CD14-positive monocyte (primary cell): ENCODE measurements around the gene DCLK2. TPM values are rescaled to one million over a fixed set of nuclear protein-coding genes. Genes with fewer than 3 reads are reported as not detected.
A peak's percentile ranks its signal among the peaks of the same experiment; 100 is the strongest.

Experiments used
- DNase-seq, 3 donors: peaks; one replicate each; pipeline ENCODE4 v3.0.0-alpha.2; 2011 to 2022
- H2AFZ ChIP-seq: 2 replicates; pipeline ENCODE4 v1.6.0; 2012; ENCODE audit warnings: mild to moderate bottlenecking, low read depth, low read length, inconsistent platforms; ENCODE audit not compliant: insufficient read depth, poor library complexity, severe bottlenecking
- H3K27ac ChIP-seq, 2 donors: 1 replicate in 1 of 2; 2 replicates in 1 of 2; pipeline ENCODE4 v1.5.1; 2012 to 2013; ENCODE audit warnings: low read length in 2 of 2, control low read depth in 1 of 2, inconsistent platforms in 1 of 2, low read depth in 1 of 2, mild to moderate bottlenecking in 1 of 2
- H3K27me3 ChIP-seq, 2 donors: one replicate each; pipeline versions ENCODE4 v1.6.0 to v1.6.1; 2011 to 2013; ENCODE audit warnings: low read length in 2 of 2; ENCODE audit not compliant: control insufficient read depth in 2 of 2, insufficient read depth in 2 of 2
- H3K36me3 ChIP-seq, 2 donors: replicated peaks in 1 of 2; 1 replicate in 1 of 2; 2 replicates in 1 of 2; pipeline versions ENCODE4 v1.5.1 to v1.6.1; 2012 to 2013; ENCODE audit warnings: low read length in 2 of 2, control low read depth in 1 of 2, inconsistent platforms in 1 of 2, mild to moderate bottlenecking in 1 of 2; ENCODE audit not compliant: insufficient read depth in 2 of 2, control insufficient read depth in 1 of 2
- H3K4me1 ChIP-seq, 2 donors: 1 replicate in 1 of 2; 2 replicates in 1 of 2; pipeline versions ENCODE4 v1.5.1 to v1.6.1; 2012 to 2013; ENCODE audit warnings: low read length in 2 of 2, control low read depth in 1 of 2, inconsistent platforms in 1 of 2, mild to moderate bottlenecking in 1 of 2, moderate library complexity in 1 of 2; ENCODE audit not compliant: insufficient read depth in 2 of 2, control insufficient read depth in 1 of 2
- H3K4me2 ChIP-seq: replicated peaks from 2 replicates; pipeline ENCODE3; 2012; ENCODE audit warnings: low read length, moderate library complexity, mild to moderate bottlenecking; ENCODE audit not compliant: poor library complexity, severe bottlenecking; ENCODE audit errors: extremely low read depth
- H3K4me3 ChIP-seq, 3 experiments: fragments of 200-600 bp in 1 of 3; sonication (generic) in 1 of 3; replicated peaks in 1 of 3; 1 replicate in 2 of 3; 2 replicates in 1 of 3; pipeline ENCODE4 v1.5.1; 2011 to 2013; ENCODE audit warnings: low read length in 3 of 3, mild to moderate bottlenecking in 3 of 3, control low read depth in 2 of 3, low read depth in 2 of 3, inconsistent platforms in 1 of 3, moderate library complexity in 1 of 3
- H3K79me2 ChIP-seq: 2 replicates; pipeline ENCODE4 v1.6.0; 2012; ENCODE audit warnings: mild to moderate bottlenecking, control low read depth, inconsistent platforms, low read length, moderate library complexity; ENCODE audit not compliant: insufficient read depth
- H3K9ac ChIP-seq: 2 replicates; pipeline ENCODE4 v1.6.0; 2017; ENCODE audit warnings: low read length, mild to moderate bottlenecking; ENCODE audit not compliant: insufficient read depth, poor library complexity, severe bottlenecking
- H3K9me3 ChIP-seq, 2 donors: replicated peaks in 1 of 2; 1 replicate in 1 of 2; 2 replicates in 1 of 2; pipeline versions ENCODE4 v1.5.1 to v1.6.1; 2012 to 2013; ENCODE audit warnings: low read length in 2 of 2, control low read depth in 1 of 2; ENCODE audit not compliant: control insufficient read depth in 1 of 2, insufficient read depth in 1 of 2
- H4K20me1 ChIP-seq: 2 replicates; pipeline ENCODE4 v1.6.0; 2012; ENCODE audit warnings: mild to moderate bottlenecking, low read length, control low read depth, moderate library complexity; ENCODE audit not compliant: insufficient read depth
- H3K27ac Mint-ChIP-seq, 7 donors: one replicate each; pipeline ENCODE4 v1.8.0; 2020; ENCODE audit warnings: mild to moderate bottlenecking in 7 of 7, mixed read lengths in 7 of 7, moderate library complexity in 6 of 7, inconsistent platforms in 2 of 7
- H3K27me3 Mint-ChIP-seq, 3 donors: one replicate each; pipeline ENCODE4 v1.8.0; 2021 to 2022; ENCODE audit warnings: low read depth in 3 of 3, mild to moderate bottlenecking in 3 of 3, mixed read lengths in 3 of 3, moderate library complexity in 3 of 3, inconsistent platforms in 1 of 3
- H3K36me3 Mint-ChIP-seq, 2 donors: one replicate each; pipeline ENCODE4 v1.8.0; 2020; ENCODE audit warnings: mixed read lengths in 2 of 2, inconsistent platforms in 1 of 2, mild to moderate bottlenecking in 1 of 2
- H3K4me1 Mint-ChIP-seq: one replicate; pipeline ENCODE4 v1.8.0; 2020; ENCODE audit warnings: mild to moderate bottlenecking, mixed read lengths
- H3K4me3 Mint-ChIP-seq, 2 donors: one replicate each; pipeline ENCODE4 v1.8.0; 2020; ENCODE audit warnings: mild to moderate bottlenecking in 2 of 2, mixed read lengths in 2 of 2, moderate library complexity in 1 of 2
- H3K9me3 Mint-ChIP-seq, 7 donors: one replicate each; pipeline ENCODE4 v1.8.0; 2020 to 2022; ENCODE audit warnings: mixed read lengths in 7 of 7, mild to moderate bottlenecking in 6 of 7, moderate library complexity in 6 of 7, inconsistent platforms in 2 of 7
- WGBS: methylation state at CpG from one replicate; pipeline ENCODE4 v1.1.5; 2013; ENCODE audit warnings: missing lambda C conversion rate; ENCODE audit not compliant: insufficient coverage; 5-methylcytosine and 5-hydroxymethylcytosine counted together
- intact Hi-C, 2 donors: fragments of 100-400 bp; cut with micrococcal nuclease; formaldehyde crosslinking; loops; one replicate each; pipeline versions ENCODE4 v1.15.0 to v1.15.1; 2023
- polyA plus RNA-seq, 3 donors: library from polyadenylated mRNA; depleted of rRNA in 1 of 3; unstranded in 2 of 3; stranded (reverse) in 1 of 3; fragments of 300-500 nt in 2 of 3; fragments of >200 nt in 1 of 3; fragmentation: Illumina TruSeq in 2 of 3; gene quantifications; 1 replicate in 2 of 3; 2 replicates in 1 of 3; pipeline ENCODE4 v1.2.3, GENCODE V29; 2012 to 2021
- TF ChIP-seq, protein P1 (sequence below): fragments of 200-600 bp; IDR thresholded peaks from one replicate; pipeline ENCODE4 v1.8.0; 2022; ENCODE audit warnings: antibody characterized with exemption, mild to moderate bottlenecking

The DCLK2 gene
- polyA plus RNA-seq, 3 donors, result 0.13 TPM; not detected in 2

DNA sequence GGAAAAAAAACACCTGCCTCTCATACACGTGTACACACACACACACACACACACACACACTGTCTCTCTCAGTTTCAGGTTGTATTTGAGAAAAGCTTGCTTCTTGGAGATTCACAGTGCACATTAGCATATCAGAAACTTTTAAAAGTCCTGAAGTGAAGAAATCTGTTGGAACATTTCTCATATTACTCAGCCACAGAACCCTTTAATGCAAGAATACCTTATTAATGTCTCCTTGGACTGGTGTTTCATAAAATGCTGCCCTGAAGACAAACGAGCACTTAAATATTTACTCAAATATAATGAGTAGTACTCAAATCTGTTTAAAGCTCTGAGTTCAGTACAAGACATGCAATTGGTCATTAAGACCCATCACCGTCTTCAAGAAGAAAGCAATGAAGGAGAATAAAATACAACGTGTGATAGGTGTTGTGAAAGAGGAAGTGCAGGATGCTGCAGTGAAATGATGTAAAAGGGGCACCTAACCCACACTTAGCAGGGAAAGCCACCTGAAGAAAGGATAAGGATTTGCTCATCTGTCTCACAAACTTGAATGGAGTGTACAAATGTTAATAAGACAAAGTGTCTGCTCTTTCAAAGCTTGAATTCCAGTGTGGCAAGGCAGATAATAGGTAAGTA, 57.0 kb downstream of the DCLK2 start:
- TF ChIP-seq, protein P1, sequence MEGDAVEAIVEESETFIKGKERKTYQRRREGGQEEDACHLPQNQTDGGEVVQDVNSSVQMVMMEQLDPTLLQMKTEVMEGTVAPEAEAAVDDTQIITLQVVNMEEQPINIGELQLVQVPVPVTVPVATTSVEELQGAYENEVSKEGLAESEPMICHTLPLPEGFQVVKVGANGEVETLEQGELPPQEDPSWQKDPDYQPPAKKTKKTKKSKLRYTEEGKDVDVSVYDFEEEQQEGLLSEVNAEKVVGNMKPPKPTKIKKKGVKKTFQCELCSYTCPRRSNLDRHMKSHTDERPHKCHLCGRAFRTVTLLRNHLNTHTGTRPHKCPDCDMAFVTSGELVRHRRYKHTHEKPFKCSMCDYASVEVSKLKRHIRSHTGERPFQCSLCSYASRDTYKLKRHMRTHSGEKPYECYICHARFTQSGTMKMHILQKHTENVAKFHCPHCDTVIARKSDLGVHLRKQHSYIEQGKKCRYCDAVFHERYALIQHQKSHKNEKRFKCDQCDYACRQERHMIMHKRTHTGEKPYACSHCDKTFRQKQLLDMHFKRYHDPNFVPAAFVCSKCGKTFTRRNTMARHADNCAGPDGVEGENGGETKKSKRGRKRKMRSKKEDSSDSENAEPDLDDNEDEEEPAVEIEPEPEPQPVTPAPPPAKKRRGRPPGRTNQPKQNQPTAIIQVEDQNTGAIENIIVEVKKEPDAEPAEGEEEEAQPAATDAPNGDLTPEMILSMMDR, result no peak
- no peak overlapping the region for H3K9ac ChIP-seq
- H3K27me3 Mint-ChIP-seq, result no peaks in the 10 kb centered on the region
- no peak overlapping the region for H3K4me3 ChIP-seq
- no CpG with 5 or more reads among the region's 4 CpGs for WGBS
- no peaks in the 10 kb centered on the region for H3K27me3 ChIP-seq
- H3K9me3 Mint-ChIP-seq, result no peaks in the 10 kb centered on the region
- no peak overlapping the region for H3K4me2 ChIP-seq
- H4K20me1 ChIP-seq, result no peaks in the 10 kb centered on the region
- DNase-seq, result no peak
- no peaks in the 10 kb centered on the region for H3K36me3 ChIP-seq
- H3K36me3 Mint-ChIP-seq, result no peaks in the 10 kb centered on the region
- H2AFZ ChIP-seq, result no peak overlapping the region
- no peaks in the 10 kb centered on the region for H3K79me2 ChIP-seq
- H3K9me3 ChIP-seq, result no peaks in the 10 kb centered on the region
- no peak overlapping the region for H3K4me3 Mint-ChIP-seq
- peak overlapping the region in 1 of 7 donors; percentile 20 for H3K27ac Mint-ChIP-seq
- intact Hi-C loops, result no loop called here
- H3K4me1 Mint-ChIP-seq, result peaks cover 12% of the 10 kb centered on the region
- no peaks in the 10 kb centered on the region for H3K4me1 ChIP-seq
- no peak overlapping the region for H3K27ac ChIP-seq

DNA sequence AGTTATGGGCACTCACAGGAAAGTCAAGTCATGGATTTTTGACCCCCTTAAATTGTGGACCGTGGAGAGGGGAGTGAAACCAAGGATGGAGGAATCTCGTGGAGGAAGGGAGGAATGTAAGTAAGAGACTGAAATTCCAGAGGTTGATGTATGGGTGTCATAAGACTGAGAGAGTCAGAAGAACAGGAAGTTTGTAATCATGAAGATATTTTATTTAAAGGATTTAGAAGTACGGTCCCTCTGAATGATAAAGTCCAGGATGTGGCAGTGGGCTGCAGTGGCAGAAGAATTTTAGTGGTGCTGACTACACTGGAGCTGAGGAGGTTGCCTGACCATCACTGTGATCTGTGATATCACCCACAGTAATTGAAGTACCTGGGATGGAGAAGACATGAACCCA, 57.8 kb downstream of the DCLK2 start:
- H3K36me3 Mint-ChIP-seq, result no peaks in the 10 kb centered on the region
- H3K27me3 ChIP-seq, result no peaks in the 10 kb centered on the region
- H3K4me2 ChIP-seq, result no peak overlapping the region
- no peak overlapping the region for H3K27ac ChIP-seq
- WGBS, result 64% methylated on average over 2 of the region's 3 CpGs
- H3K79me2 ChIP-seq, result no peaks in the 10 kb centered on the region
- H3K4me3 Mint-ChIP-seq, result no peak overlapping the region
- H3K4me3 ChIP-seq, result no peak overlapping the region
- H3K27me3 Mint-ChIP-seq, result no peaks in the 10 kb centered on the region
- no peak overlapping the region for H3K9ac ChIP-seq
- no peaks in the 10 kb centered on the region for H3K9me3 ChIP-seq
- TF ChIP-seq, protein P1, result no peak
- DNase-seq, result no peak
- H3K9me3 Mint-ChIP-seq, result no peaks in the 10 kb centered on the region
- no peaks in the 10 kb centered on the region for H3K4me1 ChIP-seq
- H2AFZ ChIP-seq, result no peak overlapping the region
- no peaks in the 10 kb centered on the region for H4K20me1 ChIP-seq
- H3K36me3 ChIP-seq, result no peaks in the 10 kb centered on the region
- H3K27ac Mint-ChIP-seq, result peak overlapping the region in 2 of 7 donors; percentile 7 to 46
- intact Hi-C loops, result no loop called here
- peaks cover 14% of the 10 kb centered on the region for H3K4me1 Mint-ChIP-seq
